Nephron (organoid): ENCODE results near the gene HM13.
"Not testable (repeated sequence)": the region's sequence is repeated elsewhere in the genome, so short reads cannot be mapped to it uniquely, and the experiment has no call there.

Source experiments
- H3K27ac Mint-ChIP-seq, 3 experiments: 2 replicates each; pipeline ENCODE4 v1.8.0; 2020; ENCODE audit warnings: mixed read lengths in 3 of 3, mild to moderate bottlenecking in 2 of 3, moderate library complexity in 1 of 3
- H3K27me3 Mint-ChIP-seq: 2 replicates; pipeline ENCODE4 v1.8.0; 2021; ENCODE audit warnings: low read depth, mild to moderate bottlenecking, moderate library complexity, mixed read lengths
- H3K36me3 Mint-ChIP-seq: 2 replicates; pipeline ENCODE4 v1.8.0; 2020; ENCODE audit warnings: low read depth, mixed read lengths
- H3K4me1 Mint-ChIP-seq: 2 replicates; pipeline ENCODE4 v1.8.0; 2020; ENCODE audit warnings: mixed read lengths
- H3K4me3 Mint-ChIP-seq, 3 experiments: 2 replicates each; pipeline ENCODE4 v1.8.0; 2020; ENCODE audit warnings: mild to moderate bottlenecking in 3 of 3, mixed read lengths in 3 of 3, moderate library complexity in 2 of 3
- H3K9me3 Mint-ChIP-seq: 2 replicates; pipeline ENCODE4 v1.8.0; 2020; ENCODE audit warnings: mixed read lengths
- CTCF ChIP-seq, 3 experiments: fragments of 200-600 bp; sonication (generic); IDR thresholded peaks; one replicate each; pipeline ENCODE4 v1.5.0; 2021; ENCODE audit warnings: antibody characterized with exemption in 3 of 3; ENCODE audit not compliant: unreplicated experiment in 3 of 3

The HM13 gene

GRCh38 chr20:31579245-31579644 is 65.0 kb downstream of the HM13 start:
- H3K4me3 Mint-ChIP-seq: no peak overlapping the region
- peaks cover 11% of the 10 kb centered on the region for H3K4me1 Mint-ChIP-seq
- H3K36me3 Mint-ChIP-seq: peaks cover 3% of the 10 kb centered on the region
- no peaks in the 10 kb centered on the region for H3K9me3 Mint-ChIP-seq
- H3K27me3 Mint-ChIP-seq: no peaks in the 10 kb centered on the region
- no peak for TF ChIP-seq CTCF (IDR thresholded peaks at IDR 0.05; ENCODE audit: unreplicated experiment in 3 of 3)
- H3K27ac Mint-ChIP-seq: peak overlapping the region; percentile 4 to 53 (median 40)

GRCh38 chr20:31579941-31580651 is 65.9 kb downstream of the HM13 start:
- peak overlapping the region; percentile 46 to 80 (median 54) for H3K27ac Mint-ChIP-seq
- H3K27me3 Mint-ChIP-seq, H3K9me3 Mint-ChIP-seq, H3K4me3 Mint-ChIP-seq, H3K36me3 Mint-ChIP-seq, H3K4me1 Mint-ChIP-seq: not testable (repeated sequence)

GRCh38 chr20:31580706-31581105 is 66.5 kb downstream of the HM13 start:
- peaks cover 14% of the 10 kb centered on the region for H3K4me1 Mint-ChIP-seq
- H3K9me3 Mint-ChIP-seq: no peaks in the 10 kb centered on the region
- peak overlapping the region; percentile 46 to 80 (median 54) for H3K27ac Mint-ChIP-seq
- no peak for TF ChIP-seq CTCF (IDR thresholded peaks at IDR 0.05; ENCODE audit: unreplicated experiment in 3 of 3)
- no peaks in the 10 kb centered on the region for H3K27me3 Mint-ChIP-seq
- H3K4me3 Mint-ChIP-seq: no peak overlapping the region
- peaks cover 3% of the 10 kb centered on the region for H3K36me3 Mint-ChIP-seq

- Mint-ChIP-seq H3K4me1 (peaks cover 15% of the 10 kb centered on the region), H3K27ac (no peak overlapping the region), H3K9me3 (no peaks in the 10 kb centered on the region), H3K4me3 (no peak overlapping the region), H3K27me3 (no peaks in the 10 kb centered on the region), H3K36me3 (peaks cover 3% of the 10 kb centered on the region)
- TF ChIP-seq CTCF (IDR thresholded peaks at IDR 0.05; ENCODE audit: unreplicated experiment in 3 of 3): no peak
These were observed 67.1 kb downstream of the HM13 start for GRCh38 chr20:31581391-31581790.

- Mint-ChIP-seq H3K4me3 (peak overlapping the region; percentile 71 to 75 (median 73)), H3K36me3 (no peaks in the 10 kb centered on the region)
These were observed 73.5 kb downstream of the HM13 start for GRCh38 chr20:31587545-31588389.

More at GRCh38 chr20:31587545-31588389, 73.5 kb downstream of the HM13 start:
- H3K27ac Mint-ChIP-seq: peak overlapping the region; percentile 66 to 73 (median 71)
- H3K4me1 Mint-ChIP-seq: peaks cover 11% of the 10 kb centered on the region
- no peak for TF ChIP-seq CTCF (IDR thresholded peaks at IDR 0.05; ENCODE audit: unreplicated experiment in 3 of 3)
- H3K9me3 Mint-ChIP-seq: no peaks in the 10 kb centered on the region
- H3K27me3 Mint-ChIP-seq: no peaks in the 10 kb centered on the region
